ENCODE measurements around the gene ARHGAP5. TPM values are rescaled to one million over a fixed set of nuclear protein-coding genes. Genes with fewer than 3 reads are reported as not detected.

The ARHGAP5 gene
- total and polyA plus RNA-seq, 2 donors (not counting 1 experiment from before 2014, with no cell fraction given): 6.4 to 65.0 TPM

- no peaks in the 10 kb centered on the region for H3K4me1 ChIP-seq (ENCODE audit: control insufficient read depth in 2 of 2, insufficient read depth in 2 of 2, low read length in 2 of 2)
- no peak overlapping the region for H3K27ac Mint-ChIP-seq
- CTCF ChIA-PET: no interaction called here
- POLR2A ChIA-PET: no interaction called here
- no peaks in the 10 kb centered on the region for H3K27me3 ChIP-seq (replicated peaks in 1 of 4; ENCODE audit: control extremely low read depth in 1 of 4, control insufficient read depth in 3 of 4, insufficient read depth in 4 of 4, low read length in 3 of 4)
- ATAC-seq (ENCODE audit: low read depth): no peak
- peaks cover 4 to 23% of the 10 kb centered on the region in 2 experiments for H3K36me3 ChIP-seq (replicated peaks in 1 of 2; ENCODE audit: control extremely low read depth in 1 of 2, control insufficient read depth in 1 of 2, extremely low read depth in 1 of 2, insufficient read depth in 2 of 2, low read length in 1 of 2)
- no peak for DNase-seq
- no CpG with 5 or more reads among the region's 1 CpG for WGBS (ENCODE audit: insufficient coverage)
- H3K4me1 Mint-ChIP-seq: no peaks in the 10 kb centered on the region
- intact Hi-C loops (cut with micrococcal nuclease): no loop called here
- TF ChIP-seq EZH2 (IDR thresholded peaks at IDR 0.05; ENCODE audit: borderline replicate concordance, insufficient read depth, low read depth, low read length, poor library complexity, severe bottlenecking): no peak
- no peak for TF ChIP-seq CTCF (IDR thresholded peaks at IDR 0.05)
- peaks cover 3% of the 10 kb centered on the region for H3K9me3 Mint-ChIP-seq (ENCODE audit: insufficient read depth)
- H4K20me1 ChIP-seq (ENCODE audit: control insufficient read depth, insufficient read depth, low read length, poor library complexity, severe bottlenecking): peaks cover 5% of the 10 kb centered on the region
- no peak overlapping the region for H3K4me3 Mint-ChIP-seq
- H3K27ac ChIP-seq (ENCODE audit: low read length in 2 of 2): no peak overlapping the region
- no peak overlapping the region for H2AFZ ChIP-seq (ENCODE audit: insufficient read depth, low read depth, low read length, poor library complexity, severe bottlenecking)
- no peak overlapping the region for H3K9ac ChIP-seq (ENCODE audit: low read length)
- no peaks in the 10 kb centered on the region for H3K79me2 ChIP-seq (ENCODE audit: control insufficient read depth, insufficient read depth, low read length)
- H3K4me3 ChIP-seq (ENCODE audit: control extremely low read depth in 1 of 5, extremely low read depth in 1 of 5, insufficient read depth in 1 of 5, low read depth in 2 of 5, low read length in 4 of 5): no peak overlapping the region
- peaks cover 0 to 5% (median 2%) of the 10 kb centered on the region in 3 donors for H3K9me3 ChIP-seq (ENCODE audit: control extremely low read depth in 1 of 3, control insufficient read depth in 2 of 3, insufficient read depth in 1 of 3, low read length in 2 of 3)
- no peak overlapping the region for H3K4me2 ChIP-seq (replicated peaks; ENCODE audit: low read depth, low read length, poor library complexity, severe bottlenecking)
- H3K27me3 Mint-ChIP-seq: no peaks in the 10 kb centered on the region
Observed at GRCh38 chr14:32142341-32142740, 65.2 kb downstream of the ARHGAP5 start.

GRCh38 chr14:32142754-32143437 lies 65.8 kb downstream of the ARHGAP5 start:
- ChIA-PET CTCF (no interaction called here), POLR2A (no interaction called here)
- ATAC-seq (ENCODE audit: low read depth) (no peak), DNase-seq (no peak)
- no CpG with 5 or more reads among the region's 7 CpGs for WGBS (ENCODE audit: insufficient coverage)
- Histone ChIP-seq H3K36me3 (replicated peaks in 1 of 2; ENCODE audit: control extremely low read depth in 1 of 2, control insufficient read depth in 1 of 2, extremely low read depth in 1 of 2, insufficient read depth in 2 of 2, low read length in 1 of 2) (peaks cover 4 to 27% of the 10 kb centered on the region in 2 experiments), H4K20me1 (ENCODE audit: control insufficient read depth, insufficient read depth, low read length, poor library complexity, severe bottlenecking) (peaks cover 5% of the 10 kb centered on the region), H3K27ac (ENCODE audit: low read length in 2 of 2) (no peak overlapping the region), H3K9ac (ENCODE audit: low read length) (no peak overlapping the region), H3K79me2 (ENCODE audit: control insufficient read depth, insufficient read depth, low read length) (no peaks in the 10 kb centered on the region), H3K4me1 (ENCODE audit: control insufficient read depth in 2 of 2, insufficient read depth in 2 of 2, low read length in 2 of 2) (no peaks in the 10 kb centered on the region), H3K4me2 (replicated peaks; ENCODE audit: low read depth, low read length, poor library complexity, severe bottlenecking) (no peak overlapping the region), H3K4me3 (ENCODE audit: control extremely low read depth in 1 of 5, extremely low read depth in 1 of 5, insufficient read depth in 1 of 5, low read depth in 2 of 5, low read length in 4 of 5) (no peak overlapping the region), H3K27me3 (replicated peaks in 1 of 4; ENCODE audit: control extremely low read depth in 1 of 4, control insufficient read depth in 3 of 4, insufficient read depth in 4 of 4, low read length in 3 of 4) (no peaks in the 10 kb centered on the region), H3K9me3 (ENCODE audit: control extremely low read depth in 1 of 3, control insufficient read depth in 2 of 3, insufficient read depth in 1 of 3, low read length in 2 of 3) (no peaks in the 10 kb centered on the region), H2AFZ (ENCODE audit: insufficient read depth, low read depth, low read length, poor library complexity, severe bottlenecking) (no peak overlapping the region)
- H3K27me3 Mint-ChIP-seq: no peaks in the 10 kb centered on the region
- intact Hi-C loops (cut with micrococcal nuclease): no loop called here
- peaks cover 3% of the 10 kb centered on the region for H3K9me3 Mint-ChIP-seq (ENCODE audit: insufficient read depth)
- H3K4me3 Mint-ChIP-seq: no peak overlapping the region
- no peaks in the 10 kb centered on the region for H3K4me1 Mint-ChIP-seq
- no peak overlapping the region for H3K27ac Mint-ChIP-seq
- TF ChIP-seq CTCF (IDR thresholded peaks at IDR 0.05): no peak
- TF ChIP-seq EZH2 (IDR thresholded peaks at IDR 0.05; ENCODE audit: borderline replicate concordance, insufficient read depth, low read depth, low read length, poor library complexity, severe bottlenecking): no peak

Measured in B cell (primary cell).